Ishikawa (cell line): Measurements from ENCODE around the gene FGF14.

Experiments used
- CEBPB ChIP-seq: IDR thresholded peaks from 2 replicates; pipeline ENCODE4 v1.6.1; 2012
- CREB1 ChIP-seq: IDR thresholded peaks from 2 replicates; pipeline ENCODE4 v1.6.1; 2012; ENCODE audit warnings: low read depth
- EGR1 ChIP-seq: IDR thresholded peaks from 2 replicates; pipeline ENCODE4 v1.6.1; 2012
- EP300 ChIP-seq: IDR thresholded peaks from 2 replicates; pipeline ENCODE4 v1.6.1; 2012; ENCODE audit warnings: borderline replicate concordance
- FOXM1 ChIP-seq: IDR thresholded peaks from 2 replicates; pipeline ENCODE4 v1.6.1; 2012; ENCODE audit warnings: low read depth, borderline replicate concordance
- NFIC ChIP-seq: IDR thresholded peaks from 2 replicates; pipeline ENCODE4 v1.6.1; 2012
- RAD21 ChIP-seq: IDR thresholded peaks from 2 replicates; pipeline ENCODE4 v1.6.1; 2012; ENCODE audit warnings: low read depth
- TAF1 ChIP-seq: IDR thresholded peaks from 2 replicates; pipeline ENCODE4 v1.6.1; 2012; ENCODE audit warnings: low read depth, mild to moderate bottlenecking
- TCF12 ChIP-seq: IDR thresholded peaks from 2 replicates; pipeline ENCODE4 v1.6.1; 2012; ENCODE audit warnings: low read depth
- TEAD4 ChIP-seq: IDR thresholded peaks from 2 replicates; pipeline ENCODE4 v1.6.1; 2012
- YY1 ChIP-seq: IDR thresholded peaks from 2 replicates; pipeline ENCODE4 v1.6.1; 2012; ENCODE audit warnings: low read depth
- ZBTB7A ChIP-seq: IDR thresholded peaks from 2 replicates; pipeline ENCODE4 v1.6.1; 2012; ENCODE audit warnings: low read depth
- TF ChIP-seq, protein P1 (sequence below): IDR thresholded peaks from 2 replicates; pipeline ENCODE4 v1.6.1; 2012
- TF ChIP-seq, protein P2 (sequence below): IDR thresholded peaks from 2 replicates; pipeline ENCODE4 v1.6.1; 2012; ENCODE audit warnings: low read depth, mild to moderate bottlenecking
- TF ChIP-seq, protein P3 (sequence below): IDR thresholded peaks from 2 replicates; pipeline ENCODE4 v1.6.1; 2012

The FGF14 gene

DNA sequence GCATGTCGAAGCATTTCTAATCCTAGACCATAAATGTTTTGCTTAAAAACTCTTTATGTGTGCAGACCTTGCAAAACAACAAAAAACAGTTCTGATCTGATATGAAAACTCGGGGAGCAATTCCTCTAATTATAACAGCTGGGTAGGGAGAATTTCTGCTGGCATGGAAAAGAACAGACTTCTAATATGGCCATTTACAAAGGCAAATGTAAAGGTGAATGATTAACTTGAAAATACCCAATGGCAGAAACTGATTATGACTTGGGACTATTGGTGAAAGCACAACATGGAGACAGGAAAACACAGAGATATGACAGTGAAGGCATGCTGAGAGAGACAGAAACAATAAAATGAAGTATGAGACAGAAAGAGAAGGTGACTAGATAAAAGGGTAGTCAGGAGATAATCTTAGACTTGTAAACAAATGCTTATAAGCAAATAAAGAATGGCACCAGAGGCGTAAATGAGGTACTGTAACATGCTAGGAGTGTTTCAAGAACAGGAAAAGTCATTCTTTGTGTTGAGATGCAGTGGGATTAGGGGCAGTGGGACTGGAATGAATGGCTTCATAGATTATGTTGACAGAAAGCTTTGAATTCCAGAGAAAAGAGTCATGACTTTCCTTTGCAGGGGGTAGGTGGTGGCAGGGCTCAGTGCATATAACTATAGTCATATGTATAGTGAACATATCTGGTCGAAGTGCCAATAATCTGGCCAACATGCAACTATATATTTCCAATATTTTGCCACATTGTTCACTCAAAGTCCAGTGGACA is 556.4 kb downstream of the FGF14 start:
- no peak for TF ChIP-seq TCF12
- TF ChIP-seq EGR1, result no peak

DNA sequence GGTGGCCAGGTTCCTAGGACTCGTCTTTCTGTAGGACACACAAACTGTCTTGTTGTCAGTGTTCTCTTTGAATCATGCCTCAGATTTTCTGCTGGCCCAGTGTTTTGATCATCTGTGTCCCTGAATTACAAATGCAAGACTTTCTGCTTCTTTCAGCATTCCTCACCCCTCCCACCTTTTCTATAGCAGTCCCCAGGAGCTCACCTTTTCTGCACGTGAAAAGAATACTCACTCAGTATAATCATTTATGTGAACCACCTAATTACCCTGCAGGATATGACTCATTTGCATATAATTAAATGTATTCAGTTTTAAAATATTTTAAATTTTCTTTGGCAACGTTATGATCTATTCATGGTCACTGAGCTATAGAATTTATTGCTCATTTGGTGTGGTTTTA is 560.1 kb downstream of the FGF14 start:
- TF ChIP-seq, protein P1, sequence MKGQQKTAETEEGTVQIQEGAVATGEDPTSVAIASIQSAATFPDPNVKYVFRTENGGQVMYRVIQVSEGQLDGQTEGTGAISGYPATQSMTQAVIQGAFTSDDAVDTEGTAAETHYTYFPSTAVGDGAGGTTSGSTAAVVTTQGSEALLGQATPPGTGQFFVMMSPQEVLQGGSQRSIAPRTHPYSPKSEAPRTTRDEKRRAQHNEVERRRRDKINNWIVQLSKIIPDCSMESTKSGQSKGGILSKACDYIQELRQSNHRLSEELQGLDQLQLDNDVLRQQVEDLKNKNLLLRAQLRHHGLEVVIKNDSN, result no peak
- TF ChIP-seq NFIC (no peak), YY1 (no peak), CEBPB (no peak), EGR1 (no peak), TEAD4 (no peak), ZBTB7A (no peak), TCF12 (no peak), TAF1 (no peak), EP300 (no peak), RAD21 (no peak), CREB1 (no peak), FOXM1 (no peak)
- TF ChIP-seq, protein P2, sequence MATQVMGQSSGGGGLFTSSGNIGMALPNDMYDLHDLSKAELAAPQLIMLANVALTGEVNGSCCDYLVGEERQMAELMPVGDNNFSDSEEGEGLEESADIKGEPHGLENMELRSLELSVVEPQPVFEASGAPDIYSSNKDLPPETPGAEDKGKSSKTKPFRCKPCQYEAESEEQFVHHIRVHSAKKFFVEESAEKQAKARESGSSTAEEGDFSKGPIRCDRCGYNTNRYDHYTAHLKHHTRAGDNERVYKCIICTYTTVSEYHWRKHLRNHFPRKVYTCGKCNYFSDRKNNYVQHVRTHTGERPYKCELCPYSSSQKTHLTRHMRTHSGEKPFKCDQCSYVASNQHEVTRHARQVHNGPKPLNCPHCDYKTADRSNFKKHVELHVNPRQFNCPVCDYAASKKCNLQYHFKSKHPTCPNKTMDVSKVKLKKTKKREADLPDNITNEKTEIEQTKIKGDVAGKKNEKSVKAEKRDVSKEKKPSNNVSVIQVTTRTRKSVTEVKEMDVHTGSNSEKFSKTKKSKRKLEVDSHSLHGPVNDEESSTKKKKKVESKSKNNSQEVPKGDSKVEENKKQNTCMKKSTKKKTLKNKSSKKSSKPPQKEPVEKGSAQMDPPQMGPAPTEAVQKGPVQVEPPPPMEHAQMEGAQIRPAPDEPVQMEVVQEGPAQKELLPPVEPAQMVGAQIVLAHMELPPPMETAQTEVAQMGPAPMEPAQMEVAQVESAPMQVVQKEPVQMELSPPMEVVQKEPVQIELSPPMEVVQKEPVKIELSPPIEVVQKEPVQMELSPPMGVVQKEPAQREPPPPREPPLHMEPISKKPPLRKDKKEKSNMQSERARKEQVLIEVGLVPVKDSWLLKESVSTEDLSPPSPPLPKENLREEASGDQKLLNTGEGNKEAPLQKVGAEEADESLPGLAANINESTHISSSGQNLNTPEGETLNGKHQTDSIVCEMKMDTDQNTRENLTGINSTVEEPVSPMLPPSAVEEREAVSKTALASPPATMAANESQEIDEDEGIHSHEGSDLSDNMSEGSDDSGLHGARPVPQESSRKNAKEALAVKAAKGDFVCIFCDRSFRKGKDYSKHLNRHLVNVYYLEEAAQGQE, result no peak
- TF ChIP-seq, protein P3, sequence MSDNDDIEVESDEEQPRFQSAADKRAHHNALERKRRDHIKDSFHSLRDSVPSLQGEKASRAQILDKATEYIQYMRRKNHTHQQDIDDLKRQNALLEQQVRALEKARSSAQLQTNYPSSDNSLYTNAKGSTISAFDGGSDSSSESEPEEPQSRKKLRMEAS, result no peak

DNA sequence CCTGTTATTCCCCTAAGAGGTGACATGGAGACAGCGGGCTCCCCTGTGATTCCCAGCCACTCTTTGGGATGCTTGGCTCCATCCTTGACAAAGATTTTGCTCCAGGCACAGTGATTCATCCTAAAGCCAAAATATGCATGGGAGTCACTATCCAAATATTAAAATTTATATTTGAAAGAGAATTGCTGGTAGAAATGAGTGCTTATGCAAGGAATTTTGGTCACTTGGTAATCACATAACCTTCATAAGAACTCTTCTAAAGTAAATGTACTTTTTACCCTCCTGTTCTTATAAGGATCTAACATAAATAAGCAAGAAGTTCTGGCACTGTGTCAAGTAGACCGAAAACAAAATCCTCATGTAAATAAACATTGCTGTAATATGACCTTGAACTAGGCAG is 563.5 kb downstream of the FGF14 start:
- TF ChIP-seq RAD21, result no peak
- no peak for TF ChIP-seq EGR1
- no peak for TF ChIP-seq NFIC

DNA sequence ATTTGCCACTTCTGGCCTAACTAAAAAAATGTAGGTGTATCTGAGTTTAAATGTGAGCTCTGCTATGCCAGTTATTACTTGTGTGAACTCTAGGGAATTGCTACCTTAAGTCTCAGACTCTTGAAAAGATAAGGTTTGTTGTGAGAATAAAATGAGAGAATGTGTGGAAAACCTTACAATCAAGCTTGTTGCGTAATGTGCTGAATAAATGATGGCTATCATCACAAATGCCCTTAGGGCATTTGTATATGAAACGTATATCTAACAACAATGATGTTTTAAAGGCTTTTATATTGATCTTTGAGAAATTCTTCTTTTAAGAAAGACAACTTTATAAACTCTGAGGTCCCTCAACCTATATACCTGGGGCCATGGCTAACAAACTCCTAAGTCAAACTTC is 564.6 kb downstream of the FGF14 start:
- TF ChIP-seq TCF12 (no peak), RAD21 (no peak)

DNA sequence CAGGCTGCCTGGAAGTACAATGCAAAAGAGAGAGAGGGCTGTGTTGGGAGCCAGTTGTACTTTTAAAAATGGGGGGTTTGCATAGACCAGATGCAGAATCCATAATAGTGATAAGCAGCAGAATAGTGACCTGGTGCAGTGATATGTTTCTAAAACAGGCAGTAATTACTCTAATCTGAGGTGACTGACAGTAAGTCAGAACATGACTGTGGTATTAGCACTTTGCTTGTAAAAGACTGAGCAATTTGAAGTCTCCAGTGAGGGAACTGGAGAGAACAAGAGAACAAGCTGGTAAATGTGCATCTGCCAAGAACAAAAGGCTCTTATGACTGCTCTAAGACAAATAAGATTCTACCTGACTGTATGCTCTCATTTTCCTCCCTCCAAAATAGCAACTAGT is 565.9 kb downstream of the FGF14 start:
- no peak for TF ChIP-seq YY1
- TF ChIP-seq EP300, result no peak
- no peak for TF ChIP-seq ZBTB7A
- TF ChIP-seq, protein P3, result no peak
- no peak for TF ChIP-seq TCF12
- no peak for TF ChIP-seq RAD21
- TF ChIP-seq EGR1, result no peak
- TF ChIP-seq FOXM1, result no peak
- TF ChIP-seq, protein P2, result no peak
- TF ChIP-seq, protein P1, result no peak
- TF ChIP-seq NFIC, result no peak

DNA sequence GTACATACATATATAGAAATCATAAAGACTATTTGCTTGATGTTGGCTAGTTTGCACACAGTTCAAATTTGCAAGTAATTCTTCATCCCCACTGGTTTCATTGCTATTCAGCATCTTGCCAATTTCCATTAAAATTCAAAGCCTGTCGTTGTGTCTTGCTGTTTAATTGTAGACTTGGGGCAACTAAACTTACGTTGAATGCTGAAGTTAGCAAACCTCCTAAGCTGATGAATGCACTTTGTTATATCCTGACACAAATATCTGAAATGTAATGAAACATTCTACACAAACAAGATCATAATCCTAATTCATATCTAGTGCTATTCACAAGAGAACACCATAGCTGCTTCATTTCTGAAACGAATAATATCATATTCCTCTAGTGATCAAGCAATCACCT is 568.2 kb downstream of the FGF14 start:
- no peak for TF ChIP-seq CREB1
- no peak for TF ChIP-seq NFIC
- no peak for TF ChIP-seq EP300
- TF ChIP-seq, protein P3, result no peak
- TF ChIP-seq TAF1, result no peak
- TF ChIP-seq TEAD4, result no peak
- TF ChIP-seq YY1, result no peak
- TF ChIP-seq FOXM1, result no peak
- TF ChIP-seq ZBTB7A, result no peak
- TF ChIP-seq RAD21, result no peak
- TF ChIP-seq, protein P1, result no peak
- TF ChIP-seq EGR1, result no peak
- TF ChIP-seq, protein P2, result no peak
- TF ChIP-seq CEBPB, result no peak
